ENCODE data around the gene EFNA2. TPM values are rescaled to one million over a fixed set of nuclear protein-coding genes. Genes with fewer than 3 reads are reported as not detected.

EFNA2 gene
- total RNA-seq, 4 donors from 2014 or later = 0.76 TPM; not detected in 3

GRCh38 chr19:1287354-1288225 is 1.9 kb downstream of the EFNA2 start:
- intact Hi-C loops (cut with DNase I; ENCODE audit: low total_unique reads) = no loop called here
- Histone ChIP-seq H3K36me3 (no peaks in the 10 kb centered on the region), H3K4me1 (peaks cover 0 to 5% of the 10 kb centered on the region in 2 donors), H3K27me3 (peaks cover 22 to 36% of the 10 kb centered on the region in 2 donors), H3K27ac (no peak overlapping the region), H3K4me3 (no peak overlapping the region), H3K9me3 (no peaks in the 10 kb centered on the region)
- no peak for DNase-seq
- TF ChIP-seq POLR2A (IDR thresholded peaks at IDR 0.05) (no peak), CTCF (IDR thresholded peaks at IDR 0.05) (no peak)

GRCh38 chr19:1288226-1288612 is 2.5 kb downstream of the EFNA2 start:
- H3K27me3 ChIP-seq = peaks cover 22 to 38% of the 10 kb centered on the region in 2 donors
- H3K4me3 ChIP-seq = no peak overlapping the region
- H3K9me3 ChIP-seq = no peaks in the 10 kb centered on the region
- H3K36me3 ChIP-seq = no peaks in the 10 kb centered on the region
- no peak overlapping the region for H3K27ac ChIP-seq
- no peak for DNase-seq
- intact Hi-C loops (cut with DNase I; ENCODE audit: low total_unique reads) = no loop called here
- peaks cover 0 to 5% of the 10 kb centered on the region in 2 donors for H3K4me1 ChIP-seq
- TF ChIP-seq POLR2A (IDR thresholded peaks at IDR 0.05) (no peak), CTCF (IDR thresholded peaks at IDR 0.05) (no peak)

DNA sequence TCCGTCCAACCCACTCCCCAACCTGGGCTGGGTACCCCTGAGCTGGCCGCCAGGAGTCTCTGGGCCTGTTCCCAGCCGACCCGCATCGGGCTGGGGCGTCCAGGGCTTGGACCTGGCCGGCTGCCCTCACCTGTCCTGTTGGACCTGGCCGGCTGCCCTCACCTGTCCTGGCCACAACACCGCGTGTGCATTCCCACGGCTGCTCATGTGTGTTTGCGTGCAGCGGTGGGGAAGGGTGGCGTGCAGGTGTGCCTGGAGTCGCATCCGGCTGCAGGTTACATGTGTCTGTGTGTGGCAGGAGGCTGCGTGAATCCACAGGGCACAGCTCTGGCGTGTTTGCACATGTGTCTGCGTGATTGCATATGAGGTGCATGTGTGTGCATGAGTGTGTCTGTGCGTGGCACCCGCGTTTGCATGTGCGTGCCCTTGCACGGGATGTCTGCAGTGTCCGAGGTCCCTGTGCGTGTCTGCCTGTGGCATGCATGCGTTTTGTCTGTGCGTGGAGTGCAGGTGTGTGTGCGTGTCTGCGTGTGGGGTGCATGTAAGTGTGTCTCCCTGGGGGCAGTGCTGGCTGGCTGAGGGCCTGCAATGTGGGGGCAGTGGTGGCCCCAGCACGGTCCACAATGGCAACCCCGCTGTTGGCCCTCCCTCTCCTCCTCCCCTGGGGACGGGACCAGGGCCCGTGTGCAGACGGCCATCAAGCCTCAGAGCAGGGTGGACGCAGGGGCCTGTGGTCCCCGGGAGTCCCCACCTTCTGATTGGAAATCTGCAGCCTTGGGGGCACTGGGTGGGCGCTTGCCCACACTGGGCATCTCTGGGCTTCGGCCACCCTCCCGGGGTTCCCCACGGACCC is 3.4 kb downstream of the EFNA2 start:
- no peak for TF ChIP-seq CTCF (IDR thresholded peaks at IDR 0.05)
- no peak for TF ChIP-seq POLR2A (IDR thresholded peaks at IDR 0.05)
- Histone ChIP-seq H3K27me3 (peaks cover 23 to 32% of the 10 kb centered on the region in 2 donors), H3K27ac (no peak overlapping the region), H3K4me1 (peaks cover 0 to 5% of the 10 kb centered on the region in 2 donors), H3K9me3 (no peaks in the 10 kb centered on the region), H3K36me3 (no peaks in the 10 kb centered on the region), H3K4me3 (no peak overlapping the region)
- intact Hi-C loops (cut with DNase I; ENCODE audit: low total_unique reads) = no loop called here
- DNase-seq = no peak

DNA sequence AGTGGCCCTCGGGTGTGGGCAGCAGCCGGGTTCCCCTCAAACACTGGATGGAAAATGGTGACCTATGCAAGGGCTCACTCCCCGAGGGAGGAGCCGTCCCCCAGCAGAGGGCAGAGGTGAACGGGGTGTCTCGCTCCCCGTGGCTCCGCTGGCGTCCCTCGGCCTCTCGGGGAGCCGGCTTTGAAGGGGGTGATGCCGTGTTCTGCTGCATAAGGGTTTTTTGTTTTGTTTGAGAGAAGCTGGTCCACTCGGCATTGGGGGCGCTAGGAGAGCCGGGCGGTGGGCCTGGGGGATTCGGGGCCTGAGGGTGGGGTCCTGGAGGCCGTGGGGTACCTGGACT is 4.0 kb downstream of the EFNA2 start:
- peaks cover 23 to 27% of the 10 kb centered on the region in 2 donors for H3K27me3 ChIP-seq
- no peak overlapping the region for H3K27ac ChIP-seq
- H3K4me3 ChIP-seq = no peak overlapping the region
- peaks cover 0 to 5% of the 10 kb centered on the region in 2 donors for H3K4me1 ChIP-seq
- intact Hi-C loops (cut with DNase I; ENCODE audit: low total_unique reads) = no loop called here
- TF ChIP-seq POLR2A (IDR thresholded peaks at IDR 0.05) (no peak), CTCF (IDR thresholded peaks at IDR 0.05) (no peak)
- H3K36me3 ChIP-seq = no peaks in the 10 kb centered on the region
- no peaks in the 10 kb centered on the region for H3K9me3 ChIP-seq
- DNase-seq = no peak

Measured in uterus (tissue), 4 donors.